ENCODE results near the gene SLC6A1.

DNA sequence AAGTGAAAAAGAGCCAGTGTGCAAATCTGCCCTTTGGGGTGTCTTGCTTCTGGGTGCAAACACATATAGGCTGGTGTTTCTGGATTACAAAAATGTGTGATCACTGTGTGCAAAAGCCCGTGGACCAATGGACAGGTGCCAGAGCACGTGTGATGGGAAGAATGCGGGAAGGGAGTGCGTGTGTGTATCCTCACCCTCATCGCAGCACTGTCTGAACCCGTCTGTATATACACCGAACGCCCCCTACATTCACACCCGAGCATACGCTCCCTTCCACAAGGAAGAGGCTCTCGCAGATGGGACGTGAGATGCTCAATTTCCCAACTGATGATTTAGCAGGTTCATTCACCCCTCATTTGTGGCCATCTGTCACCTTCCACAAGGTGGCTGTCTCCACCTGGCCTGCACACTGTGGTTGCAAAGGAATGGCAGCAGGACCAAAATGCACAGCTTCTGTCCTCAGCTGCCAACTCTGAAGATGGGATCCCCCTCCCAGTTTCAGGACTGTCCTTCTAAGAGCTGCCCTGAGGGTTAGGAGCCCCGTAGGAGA is 19.4 kb upstream of the SLC6A1 start:
- TF ChIP-seq, protein P1, sequence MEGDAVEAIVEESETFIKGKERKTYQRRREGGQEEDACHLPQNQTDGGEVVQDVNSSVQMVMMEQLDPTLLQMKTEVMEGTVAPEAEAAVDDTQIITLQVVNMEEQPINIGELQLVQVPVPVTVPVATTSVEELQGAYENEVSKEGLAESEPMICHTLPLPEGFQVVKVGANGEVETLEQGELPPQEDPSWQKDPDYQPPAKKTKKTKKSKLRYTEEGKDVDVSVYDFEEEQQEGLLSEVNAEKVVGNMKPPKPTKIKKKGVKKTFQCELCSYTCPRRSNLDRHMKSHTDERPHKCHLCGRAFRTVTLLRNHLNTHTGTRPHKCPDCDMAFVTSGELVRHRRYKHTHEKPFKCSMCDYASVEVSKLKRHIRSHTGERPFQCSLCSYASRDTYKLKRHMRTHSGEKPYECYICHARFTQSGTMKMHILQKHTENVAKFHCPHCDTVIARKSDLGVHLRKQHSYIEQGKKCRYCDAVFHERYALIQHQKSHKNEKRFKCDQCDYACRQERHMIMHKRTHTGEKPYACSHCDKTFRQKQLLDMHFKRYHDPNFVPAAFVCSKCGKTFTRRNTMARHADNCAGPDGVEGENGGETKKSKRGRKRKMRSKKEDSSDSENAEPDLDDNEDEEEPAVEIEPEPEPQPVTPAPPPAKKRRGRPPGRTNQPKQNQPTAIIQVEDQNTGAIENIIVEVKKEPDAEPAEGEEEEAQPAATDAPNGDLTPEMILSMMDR (IDR thresholded peaks at IDR 0.05; ENCODE audit: low read depth, low read length), result no peak
- TF ChIP-seq POLR2A (IDR thresholded peaks at IDR 0.05; ENCODE audit: extremely low read depth, insufficient read length), result no peak
- no peak for TF ChIP-seq MAX (IDR thresholded peaks at IDR 0.05; ENCODE audit: low read depth, low read length)
- no peak for TF ChIP-seq MYC (IDR thresholded peaks at IDR 0.05; ENCODE audit: low read depth, low read length)

All from NB4 (cell line).